NCI-H2107 (cell line): ENCODE measurements around the gene VWA2.
"Not testable (repeated sequence)": the region's sequence is repeated elsewhere in the genome, so short reads cannot be mapped to it uniquely, and the experiment has no call there.

Source experiments
- DNase-seq: peaks from one replicate; lab custom pipeline; 2025; lab: John Stamatoyannopoulos, UW

VWA2 gene

GRCh38 chr10:114319406-114320248, 80.6 kb downstream of the VWA2 start:
- no peak for DNase-seq

DNA sequence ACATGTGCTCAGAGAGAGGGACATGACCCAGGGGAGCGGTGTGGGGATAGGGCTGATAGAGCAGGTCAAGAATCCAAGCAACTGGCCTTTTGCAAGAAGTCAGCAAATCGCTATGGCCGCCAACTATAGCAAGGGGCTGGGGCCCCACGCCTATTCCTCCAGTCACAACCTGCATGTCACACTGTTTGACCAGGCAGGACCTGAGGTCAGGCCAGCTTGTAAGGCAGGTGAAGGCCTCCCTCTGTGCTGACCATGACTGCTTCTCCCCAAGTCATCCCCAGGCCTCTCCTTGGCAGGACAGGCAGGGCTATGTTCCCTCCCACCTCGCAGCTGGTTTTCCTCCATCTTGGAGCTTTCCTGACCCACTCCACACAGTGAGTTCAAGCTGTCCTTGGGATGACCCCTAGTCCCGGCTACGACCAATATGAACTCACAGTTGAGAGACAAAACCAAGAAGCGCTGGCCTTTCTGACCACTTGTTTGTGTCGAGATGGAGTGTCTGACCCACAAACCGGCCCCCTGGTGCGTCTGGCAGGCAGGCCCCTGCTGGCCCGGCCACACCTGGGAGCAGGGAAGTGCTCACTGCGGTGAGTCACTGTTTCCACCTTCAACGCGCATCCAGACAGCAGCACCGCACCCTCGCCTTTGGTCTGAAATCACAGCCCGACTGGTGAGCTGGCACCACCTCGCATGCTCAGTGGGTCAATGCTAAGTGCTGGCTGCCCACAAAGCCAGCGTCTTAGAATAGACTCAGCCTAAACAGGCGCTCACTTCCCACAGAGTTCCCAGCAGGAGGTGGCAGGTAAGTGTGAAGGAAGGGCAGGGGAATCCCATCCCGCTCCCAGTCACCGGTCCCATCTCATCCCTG, 81.4 kb downstream of the VWA2 start:
- DNase-seq, result no peak

- DNase-seq, result no peak
Measured at GRCh38 chr10:114322344-114322743, 83.3 kb downstream of the VWA2 start.

DNA sequence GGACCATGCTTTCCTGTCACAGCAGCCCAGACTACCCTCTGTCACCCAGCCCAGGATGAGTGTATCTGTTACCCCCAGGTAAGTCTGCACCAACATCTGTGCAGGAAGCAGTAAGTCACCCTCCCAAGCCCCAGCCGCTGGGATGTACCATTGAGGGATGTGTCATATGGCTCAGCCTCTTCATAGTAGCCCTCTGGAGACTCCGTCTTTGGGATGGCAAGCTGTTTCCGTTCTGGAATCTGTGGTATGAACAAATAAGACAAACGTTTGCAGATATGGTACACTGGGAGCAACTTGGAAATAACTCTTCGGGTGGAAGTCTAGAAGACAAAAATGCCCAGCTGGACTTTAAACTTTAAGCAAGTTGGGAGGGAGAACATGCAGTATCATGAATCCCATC, 84.0 kb downstream of the VWA2 start:
- no peak for DNase-seq

GRCh38 chr10:114326795-114327194, 87.7 kb downstream of the VWA2 start:
- no peak for DNase-seq

- no peak for DNase-seq
Measured at GRCh38 chr10:114327537-114328440, 88.7 kb downstream of the VWA2 start.

DNA sequence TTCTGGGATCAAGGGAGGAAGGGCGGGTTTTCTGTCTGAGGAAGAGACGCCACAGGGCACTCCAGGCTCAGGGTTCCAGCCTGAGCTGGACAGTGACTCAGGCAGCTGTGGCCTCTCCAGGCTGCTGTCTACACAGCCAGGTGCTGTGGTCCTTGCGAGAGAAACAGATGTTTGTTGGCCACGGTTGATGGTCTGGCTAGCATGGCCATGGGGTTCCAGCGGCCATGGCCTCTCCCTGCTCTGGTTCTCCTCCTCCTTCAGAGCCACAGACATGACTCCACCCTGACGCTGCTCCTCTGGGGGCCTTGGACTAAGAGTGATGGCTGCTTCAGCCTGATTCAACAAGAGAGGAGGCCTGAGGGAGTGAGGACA, 89.4 kb downstream of the VWA2 start:
- DNase-seq, result no peak

GRCh38 chr10:114328874-114329273, 89.8 kb downstream of the VWA2 start:
- no peak for DNase-seq

DNA sequence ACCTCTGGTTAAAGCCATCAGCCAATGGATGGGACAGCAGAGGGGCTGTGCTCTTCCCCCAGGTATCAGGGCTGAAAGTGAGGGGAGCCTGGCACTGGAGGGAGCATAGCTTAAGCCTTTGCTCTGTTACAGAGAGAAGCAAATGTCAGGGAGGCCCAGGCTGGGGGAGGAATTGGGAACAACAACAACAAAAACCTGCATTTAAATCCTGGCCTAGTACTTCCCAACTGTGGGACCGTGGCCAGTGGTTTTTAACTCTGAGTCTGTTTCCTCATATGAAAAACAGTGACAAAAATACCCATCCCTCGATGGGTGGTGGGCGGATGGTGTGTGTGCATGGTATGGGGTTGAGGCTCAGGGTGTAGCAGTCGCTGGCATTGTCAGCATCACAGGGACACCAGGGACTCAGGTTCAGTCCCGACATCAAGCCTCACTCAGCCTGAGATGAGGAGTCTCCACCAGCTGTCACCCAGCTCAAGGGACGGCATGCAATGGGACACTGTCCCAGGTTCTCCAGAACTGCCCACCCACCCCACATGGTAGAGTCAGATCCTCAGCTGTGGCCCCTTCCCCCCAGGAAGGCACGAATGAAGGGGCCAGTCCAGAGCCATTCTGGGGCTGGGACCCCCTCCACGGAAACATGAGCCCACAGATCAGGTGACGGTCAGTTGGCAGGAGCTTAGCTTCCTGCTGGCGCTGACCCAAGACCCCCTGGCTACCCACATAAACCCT, 90.7 kb downstream of the VWA2 start:
- DNase-seq, result no peak

DNA sequence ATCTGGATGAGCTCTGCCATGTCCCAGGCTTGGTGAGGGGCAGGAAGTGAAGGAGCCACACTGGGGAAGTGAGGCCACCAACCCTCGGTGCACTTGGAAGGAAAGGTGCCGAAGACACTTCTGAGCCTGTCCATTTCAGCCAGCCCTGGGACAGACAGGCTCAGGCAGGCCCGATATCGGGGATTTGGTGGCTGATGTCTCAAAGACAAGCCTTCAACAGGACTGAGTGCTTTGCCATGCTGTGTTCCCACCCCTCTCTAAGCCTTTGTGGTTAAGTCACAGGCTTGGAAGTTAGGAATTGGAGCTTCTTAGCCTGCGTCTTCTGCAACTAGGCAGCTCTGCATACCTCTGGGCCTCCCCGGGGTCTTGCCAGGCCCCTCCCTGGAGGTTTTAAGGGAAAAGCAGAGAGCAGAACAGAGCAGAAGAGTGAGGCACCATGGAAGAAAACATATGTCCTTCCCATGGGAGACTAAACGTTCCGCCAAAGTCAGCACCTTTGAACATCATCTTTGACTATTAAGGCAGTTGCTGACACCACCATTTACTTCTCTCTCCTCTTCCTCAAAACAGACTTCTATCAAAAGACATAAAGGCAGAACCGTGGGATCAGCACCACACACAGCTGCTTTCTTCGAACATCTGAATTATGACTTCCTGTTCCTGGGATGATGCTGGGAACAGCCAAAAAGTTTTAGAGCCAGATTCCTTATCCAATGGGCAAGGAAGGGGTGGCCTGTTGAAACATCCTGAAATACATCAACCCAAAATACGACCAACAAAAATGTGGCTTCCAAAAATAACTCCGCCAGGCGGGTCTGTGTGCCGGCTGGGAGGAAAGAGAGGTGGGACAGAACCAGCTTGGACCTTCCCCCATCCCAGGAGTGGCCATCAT, 93.5 kb downstream of the VWA2 start:
- DNase-seq, result no peak

GRCh38 chr10:114333441-114333840, 94.4 kb downstream of the VWA2 start:
- not testable (repeated sequence) for DNase-seq

- no peak for DNase-seq
Measured at GRCh38 chr10:114334301-114334700, 95.2 kb downstream of the VWA2 start.

DNA sequence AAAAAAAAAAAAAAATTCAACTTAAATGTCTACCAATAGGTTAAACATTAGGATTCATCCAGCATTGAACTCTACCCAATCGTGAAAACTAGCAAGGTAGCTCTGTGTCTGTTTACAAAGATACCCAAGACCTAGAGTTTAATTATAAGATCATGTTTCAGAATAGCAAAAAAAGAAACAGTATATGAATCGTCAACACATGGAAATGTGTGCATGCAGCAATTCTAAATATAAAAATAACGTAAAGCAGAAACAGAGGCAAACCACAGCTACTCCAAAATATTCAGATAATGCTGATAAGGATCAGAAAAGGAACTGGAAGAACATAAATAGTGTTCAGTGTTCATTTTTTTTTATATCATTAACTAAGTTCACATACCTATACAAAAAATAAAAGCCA, 96.6 kb downstream of the VWA2 start:
- DNase-seq, result no peak

GRCh38 chr10:114336823-114337509, 97.9 kb downstream of the VWA2 start:
- DNase-seq, result no peak

DNA sequence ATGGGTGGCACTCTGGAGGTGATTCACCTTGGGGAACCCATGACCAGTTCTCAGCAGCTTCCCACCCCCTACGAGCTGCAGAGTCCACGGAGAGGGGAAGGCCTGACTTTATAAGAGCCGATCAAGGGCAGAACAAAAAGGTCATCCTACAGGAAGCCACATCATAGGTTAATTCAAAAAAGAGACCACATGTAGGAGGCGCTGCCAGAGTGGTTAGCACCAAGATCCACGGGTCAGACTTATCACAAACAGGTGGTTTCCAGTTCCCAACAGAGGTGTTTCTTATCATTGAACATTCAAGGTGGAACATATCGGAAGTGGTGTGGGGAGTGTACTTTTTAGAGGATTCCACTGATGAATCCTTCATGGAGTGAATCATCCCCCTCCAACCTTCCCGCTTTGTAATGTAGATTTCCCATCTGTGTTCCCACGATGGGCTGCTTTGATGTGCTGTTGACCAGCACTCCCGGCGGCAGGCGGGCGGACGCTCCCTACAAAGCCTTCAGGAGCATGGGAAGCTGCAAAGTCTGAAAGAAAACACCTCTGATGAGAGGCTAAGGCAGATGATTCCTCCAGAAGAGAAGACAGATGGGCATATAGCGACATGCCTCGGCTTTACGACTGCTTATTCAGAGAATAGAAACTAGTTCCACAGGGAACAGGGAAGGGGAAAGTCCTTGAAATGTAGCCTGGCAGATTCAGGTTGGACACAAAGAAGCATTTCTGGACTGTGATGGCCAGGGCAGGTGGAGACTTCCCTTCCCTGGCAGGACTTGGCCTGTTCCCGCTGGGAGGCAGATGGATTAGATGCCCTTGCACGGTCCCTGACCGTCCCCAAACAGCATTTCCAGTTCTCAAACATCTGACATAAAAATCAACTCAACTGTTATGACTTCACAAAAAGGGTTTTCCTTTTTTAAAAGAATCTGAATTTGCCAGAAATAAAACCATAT, 98.7 kb downstream of the VWA2 start:
- DNase-seq, result no peak

DNA sequence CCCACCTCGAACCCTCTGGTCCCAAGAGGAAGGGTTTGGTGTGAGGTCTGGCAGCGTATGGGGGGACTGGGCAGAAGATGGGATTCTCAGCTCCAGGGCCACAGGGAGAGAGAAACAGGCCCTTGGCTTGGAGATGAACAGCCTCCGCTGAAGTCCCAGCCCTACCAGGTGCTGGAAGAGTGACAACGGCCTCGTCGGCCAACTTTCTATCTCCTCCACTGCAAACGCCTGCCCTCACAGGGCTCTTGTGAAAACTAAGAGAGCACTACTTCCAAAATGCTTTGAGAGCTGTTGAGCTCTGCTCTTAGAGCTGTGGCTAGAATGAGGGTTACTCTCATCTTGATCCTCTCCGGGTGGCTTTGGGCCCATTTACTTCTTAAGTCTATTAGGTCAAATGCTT, 101.8 kb downstream of the VWA2 start:
- no peak for DNase-seq
